Measurements from ENCODE around the gene PPP1R14C. TPM values are rescaled to one million over a fixed set of nuclear protein-coding genes. Genes with fewer than 3 reads are reported as not detected.

The PPP1R14C gene
- total and polyA plus RNA-seq, 10 of the 15 experiments (the other 5 are each of a cell fraction or from before 2014, with no cell fraction given) = 0.07 to 1.6 (median 0.13) TPM; not detected in 4

DNA sequence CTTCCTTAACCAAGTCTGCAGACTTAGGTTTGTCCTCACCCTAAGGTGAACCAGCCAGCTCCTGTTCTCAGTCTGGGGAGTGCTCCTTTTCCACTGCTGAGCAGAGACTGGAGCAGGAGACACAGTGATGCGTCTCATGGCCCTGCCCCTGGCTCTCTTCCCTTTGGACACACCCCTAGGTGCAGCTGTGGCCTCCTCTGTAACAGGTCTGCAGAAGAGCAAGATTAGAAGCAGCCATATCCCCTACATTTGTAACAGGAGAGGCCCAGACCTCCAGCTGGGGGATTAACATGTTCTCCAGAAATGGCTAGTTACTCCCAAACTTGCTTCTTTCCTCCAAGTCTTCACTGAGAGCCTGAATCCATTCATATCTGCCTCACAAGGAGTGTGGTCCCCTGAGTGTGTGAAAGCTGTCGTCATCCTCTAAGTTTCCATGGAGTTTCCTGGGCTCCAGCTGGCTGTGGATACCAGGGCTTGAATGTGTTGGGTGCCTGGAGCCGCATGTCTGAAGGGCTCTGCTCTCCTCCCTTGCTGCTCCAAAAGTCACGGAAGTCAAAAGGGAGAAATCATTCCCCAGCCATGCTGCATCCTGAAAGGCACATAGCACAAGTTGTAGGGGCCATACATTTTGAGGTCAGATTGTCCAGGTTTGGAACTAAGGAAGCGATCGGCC is 57.7 kb downstream of the PPP1R14C start (continued):
- TF ChIP-seq, protein P1, sequence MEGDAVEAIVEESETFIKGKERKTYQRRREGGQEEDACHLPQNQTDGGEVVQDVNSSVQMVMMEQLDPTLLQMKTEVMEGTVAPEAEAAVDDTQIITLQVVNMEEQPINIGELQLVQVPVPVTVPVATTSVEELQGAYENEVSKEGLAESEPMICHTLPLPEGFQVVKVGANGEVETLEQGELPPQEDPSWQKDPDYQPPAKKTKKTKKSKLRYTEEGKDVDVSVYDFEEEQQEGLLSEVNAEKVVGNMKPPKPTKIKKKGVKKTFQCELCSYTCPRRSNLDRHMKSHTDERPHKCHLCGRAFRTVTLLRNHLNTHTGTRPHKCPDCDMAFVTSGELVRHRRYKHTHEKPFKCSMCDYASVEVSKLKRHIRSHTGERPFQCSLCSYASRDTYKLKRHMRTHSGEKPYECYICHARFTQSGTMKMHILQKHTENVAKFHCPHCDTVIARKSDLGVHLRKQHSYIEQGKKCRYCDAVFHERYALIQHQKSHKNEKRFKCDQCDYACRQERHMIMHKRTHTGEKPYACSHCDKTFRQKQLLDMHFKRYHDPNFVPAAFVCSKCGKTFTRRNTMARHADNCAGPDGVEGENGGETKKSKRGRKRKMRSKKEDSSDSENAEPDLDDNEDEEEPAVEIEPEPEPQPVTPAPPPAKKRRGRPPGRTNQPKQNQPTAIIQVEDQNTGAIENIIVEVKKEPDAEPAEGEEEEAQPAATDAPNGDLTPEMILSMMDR (IDR thresholded peaks at IDR 0.05 in 2 of 3, conservative IDR thresholded peaks at IDR 0.05 in 1 of 3; ENCODE audit: control insufficient read depth in 2 of 3, extremely low read depth in 1 of 3, insufficient read depth in 1 of 3, low read depth in 3 of 3, low read length in 3 of 3) = no peak
- no peak for TF ChIP-seq NR2F1 (conservative IDR thresholded peaks at IDR 0.05)
- TF ChIP-seq BRCA1 (IDR thresholded peaks at IDR 0.05; ENCODE audit: low read depth, low read length) = no peak
- TF ChIP-seq, protein P2, sequence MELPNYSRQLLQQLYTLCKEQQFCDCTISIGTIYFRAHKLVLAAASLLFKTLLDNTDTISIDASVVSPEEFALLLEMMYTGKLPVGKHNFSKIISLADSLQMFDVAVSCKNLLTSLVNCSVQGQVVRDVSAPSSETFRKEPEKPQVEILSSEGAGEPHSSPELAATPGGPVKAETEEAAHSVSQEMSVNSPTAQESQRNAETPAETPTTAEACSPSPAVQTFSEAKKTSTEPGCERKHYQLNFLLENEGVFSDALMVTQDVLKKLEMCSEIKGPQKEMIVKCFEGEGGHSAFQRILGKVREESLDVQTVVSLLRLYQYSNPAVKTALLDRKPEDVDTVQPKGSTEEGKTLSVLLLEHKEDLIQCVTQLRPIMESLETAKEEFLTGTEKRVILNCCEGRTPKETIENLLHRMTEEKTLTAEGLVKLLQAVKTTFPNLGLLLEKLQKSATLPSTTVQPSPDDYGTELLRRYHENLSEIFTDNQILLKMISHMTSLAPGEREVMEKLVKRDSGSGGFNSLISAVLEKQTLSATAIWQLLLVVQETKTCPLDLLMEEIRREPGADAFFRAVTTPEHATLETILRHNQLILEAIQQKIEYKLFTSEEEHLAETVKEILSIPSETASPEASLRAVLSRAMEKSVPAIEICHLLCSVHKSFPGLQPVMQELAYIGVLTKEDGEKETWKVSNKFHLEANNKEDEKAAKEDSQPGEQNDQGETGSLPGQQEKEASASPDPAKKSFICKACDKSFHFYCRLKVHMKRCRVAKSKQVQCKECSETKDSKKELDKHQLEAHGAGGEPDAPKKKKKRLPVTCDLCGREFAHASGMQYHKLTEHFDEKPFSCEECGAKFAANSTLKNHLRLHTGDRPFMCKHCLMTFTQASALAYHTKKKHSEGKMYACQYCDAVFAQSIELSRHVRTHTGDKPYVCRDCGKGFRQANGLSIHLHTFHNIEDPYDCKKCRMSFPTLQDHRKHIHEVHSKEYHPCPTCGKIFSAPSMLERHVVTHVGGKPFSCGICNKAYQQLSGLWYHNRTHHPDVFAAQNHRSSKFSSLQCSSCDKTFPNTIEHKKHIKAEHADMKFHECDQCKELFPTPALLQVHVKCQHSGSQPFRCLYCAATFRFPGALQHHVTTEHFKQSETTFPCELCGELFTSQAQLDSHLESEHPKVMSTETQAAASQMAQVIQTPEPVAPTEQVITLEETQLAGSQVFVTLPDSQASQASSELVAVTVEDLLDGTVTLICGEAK (IDR thresholded peaks at IDR 0.05; ENCODE audit: borderline replicate concordance) = no peak
- TF ChIP-seq, protein P3, sequence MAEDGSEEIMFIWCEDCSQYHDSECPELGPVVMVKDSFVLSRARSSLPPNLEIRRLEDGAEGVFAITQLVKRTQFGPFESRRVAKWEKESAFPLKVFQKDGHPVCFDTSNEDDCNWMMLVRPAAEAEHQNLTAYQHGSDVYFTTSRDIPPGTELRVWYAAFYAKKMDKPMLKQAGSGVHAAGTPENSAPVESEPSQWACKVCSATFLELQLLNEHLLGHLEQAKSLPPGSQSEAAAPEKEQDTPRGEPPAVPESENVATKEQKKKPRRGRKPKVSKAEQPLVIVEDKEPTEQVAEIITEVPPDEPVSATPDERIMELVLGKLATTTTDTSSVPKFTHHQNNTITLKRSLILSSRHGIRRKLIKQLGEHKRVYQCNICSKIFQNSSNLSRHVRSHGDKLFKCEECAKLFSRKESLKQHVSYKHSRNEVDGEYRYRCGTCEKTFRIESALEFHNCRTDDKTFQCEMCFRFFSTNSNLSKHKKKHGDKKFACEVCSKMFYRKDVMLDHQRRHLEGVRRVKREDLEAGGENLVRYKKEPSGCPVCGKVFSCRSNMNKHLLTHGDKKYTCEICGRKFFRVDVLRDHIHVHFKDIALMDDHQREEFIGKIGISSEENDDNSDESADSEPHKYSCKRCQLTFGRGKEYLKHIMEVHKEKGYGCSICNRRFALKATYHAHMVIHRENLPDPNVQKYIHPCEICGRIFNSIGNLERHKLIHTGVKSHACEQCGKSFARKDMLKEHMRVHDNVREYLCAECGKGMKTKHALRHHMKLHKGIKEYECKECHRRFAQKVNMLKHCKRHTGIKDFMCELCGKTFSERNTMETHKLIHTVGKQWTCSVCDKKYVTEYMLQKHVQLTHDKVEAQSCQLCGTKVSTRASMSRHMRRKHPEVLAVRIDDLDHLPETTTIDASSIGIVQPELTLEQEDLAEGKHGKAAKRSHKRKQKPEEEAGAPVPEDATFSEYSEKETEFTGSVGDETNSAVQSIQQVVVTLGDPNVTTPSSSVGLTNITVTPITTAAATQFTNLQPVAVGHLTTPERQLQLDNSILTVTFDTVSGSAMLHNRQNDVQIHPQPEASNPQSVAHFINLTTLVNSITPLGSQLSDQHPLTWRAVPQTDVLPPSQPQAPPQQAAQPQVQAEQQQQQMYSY (CRISPR knock-in tag; IDR thresholded peaks at IDR 0.05) = no peak
- TF ChIP-seq, protein P4, sequence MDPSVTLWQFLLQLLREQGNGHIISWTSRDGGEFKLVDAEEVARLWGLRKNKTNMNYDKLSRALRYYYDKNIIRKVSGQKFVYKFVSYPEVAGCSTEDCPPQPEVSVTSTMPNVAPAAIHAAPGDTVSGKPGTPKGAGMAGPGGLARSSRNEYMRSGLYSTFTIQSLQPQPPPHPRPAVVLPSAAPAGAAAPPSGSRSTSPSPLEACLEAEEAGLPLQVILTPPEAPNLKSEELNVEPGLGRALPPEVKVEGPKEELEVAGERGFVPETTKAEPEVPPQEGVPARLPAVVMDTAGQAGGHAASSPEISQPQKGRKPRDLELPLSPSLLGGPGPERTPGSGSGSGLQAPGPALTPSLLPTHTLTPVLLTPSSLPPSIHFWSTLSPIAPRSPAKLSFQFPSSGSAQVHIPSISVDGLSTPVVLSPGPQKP (IDR thresholded peaks at IDR 0.05; ENCODE audit: low read depth, low read length) = no peak
- no peak for TF ChIP-seq BCL11A (IDR thresholded peaks at IDR 0.05; ENCODE audit: low read depth, low read length)
- no peak for TF ChIP-seq SREBF2 (IDR thresholded peaks at IDR 0.05; ENCODE audit: low read length)
- no peak for TF ChIP-seq TCF12 (IDR thresholded peaks at IDR 0.05; ENCODE audit: low read depth, low read length)

Measured in GM12878 (cell line).